HEK293T (cell line): ENCODE measurements around the gene KSR2.

Experiments used
- CTCF ChIA-PET: fragments of 350-600 bp; formaldehyde crosslinking; extraction: SDS; loops from one replicate; lab custom pipeline; 2021; ENCODE audit warnings: antibody characterized with exemption, inconsistent platforms; lab: Yijun Ruan, JAX
- POLR2A ChIA-PET: fragments of 350-600 bp; formaldehyde crosslinking; extraction: SDS; loops from one replicate; lab custom pipeline; 2020; ENCODE audit warnings: antibody characterized with exemption, inconsistent platforms; lab: Yijun Ruan, JAX
- DNase-seq: peaks from one replicate; pipeline ENCODE4 v3.0.0; 2012; ENCODE audit warnings: mixed read lengths; ENCODE audit errors: extremely low spot score
- ARNT ChIP-seq: fragments of 450-650 bp; IDR thresholded peaks from 2 replicates; pipeline ENCODE4 v1.6.1; 2017; ENCODE audit warnings: mild to moderate bottlenecking
- BHLHE40 ChIP-seq: fragments of 450-650 bp; IDR thresholded peaks from 2 replicates; pipeline ENCODE4 v1.6.1; 2016; ENCODE audit warnings: mild to moderate bottlenecking, moderate library complexity, borderline replicate concordance
- CTBP1 ChIP-seq: fragments of 450-650 bp; IDR thresholded peaks from 2 replicates; pipeline ENCODE4 v1.6.1; 2016; ENCODE audit warnings: borderline replicate concordance
- ELF4 ChIP-seq: fragments of 450-650 bp; IDR thresholded peaks from 2 replicates; pipeline ENCODE4 v1.6.1; 2017; ENCODE audit warnings: antibody characterized with exemption
- FOXA1 ChIP-seq: fragments of 450-650 bp; IDR thresholded peaks from 2 replicates; pipeline ENCODE4 v1.6.1; 2016; ENCODE audit warnings: mild to moderate bottlenecking
- FOXK2 ChIP-seq: fragments of 450-650 bp; IDR thresholded peaks from 2 replicates; pipeline ENCODE4 v1.6.1; 2016; ENCODE audit warnings: mild to moderate bottlenecking
- FOXM1 ChIP-seq: fragments of 450-650 bp; IDR thresholded peaks from 2 replicates; pipeline ENCODE4 v1.6.1; 2017; ENCODE audit warnings: mild to moderate bottlenecking, borderline replicate concordance
- HDGF ChIP-seq: fragments of 450-650 bp; IDR thresholded peaks from 2 replicates; pipeline ENCODE4 v1.6.1; 2017; ENCODE audit warnings: antibody characterized with exemption, borderline replicate concordance
- L3MBTL2 ChIP-seq: fragments of 450-650 bp; conservative IDR thresholded peaks from 2 replicates; pipeline ENCODE4 v1.6.1; 2016; ENCODE audit warnings: mild to moderate bottlenecking
- LEF1 ChIP-seq: fragments of 450-650 bp; IDR thresholded peaks from 2 replicates; pipeline ENCODE4 v1.6.1; 2017; ENCODE audit warnings: mild to moderate bottlenecking, borderline replicate concordance
- NFRKB ChIP-seq: fragments of 450-650 bp; IDR thresholded peaks from 2 replicates; pipeline ENCODE4 v1.6.1; 2016; ENCODE audit warnings: mild to moderate bottlenecking, moderate library complexity
- SP1 ChIP-seq: fragments of 450-650 bp; IDR thresholded peaks from 2 replicates; pipeline ENCODE4 v1.6.1; 2017
- SUZ12 ChIP-seq: fragments of 450-650 bp; IDR thresholded peaks from 2 replicates; pipeline ENCODE4 v1.6.1; 2016; ENCODE audit warnings: mild to moderate bottlenecking
- TARDBP ChIP-seq: fragments of 450-650 bp; IDR thresholded peaks from 2 replicates; pipeline ENCODE4 v1.6.1; 2016
- ZNF384 ChIP-seq: fragments of 450-650 bp; IDR thresholded peaks from 2 replicates; pipeline ENCODE4 v1.6.1; 2016
- TF ChIP-seq, protein P1 (sequence below): fragments of 450-650 bp; IDR thresholded peaks from 2 replicates; pipeline ENCODE4 v1.6.1; 2016

Gene KSR2

DNA sequence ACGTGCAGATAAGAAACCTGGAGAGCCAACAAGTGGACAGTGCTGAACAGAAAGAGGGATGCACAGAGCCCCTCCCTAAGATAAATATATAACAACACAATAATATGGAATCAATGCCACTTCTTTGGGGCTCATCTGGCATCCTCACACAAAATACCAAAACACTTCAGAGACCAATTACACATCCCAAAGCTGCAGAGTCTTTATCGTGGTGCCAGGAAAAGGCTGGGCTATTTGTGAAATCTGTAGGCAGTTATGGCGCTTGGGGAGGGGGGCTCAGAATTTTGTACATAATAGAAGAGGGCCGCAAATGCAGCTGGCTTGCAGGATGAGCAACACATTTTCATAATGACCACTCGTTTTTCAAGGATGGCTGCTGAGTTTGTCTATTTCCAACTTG lies 446.9 kb downstream of the KSR2 start:
- CTCF ChIA-PET = no interaction called here
- TF ChIP-seq, protein P1, sequence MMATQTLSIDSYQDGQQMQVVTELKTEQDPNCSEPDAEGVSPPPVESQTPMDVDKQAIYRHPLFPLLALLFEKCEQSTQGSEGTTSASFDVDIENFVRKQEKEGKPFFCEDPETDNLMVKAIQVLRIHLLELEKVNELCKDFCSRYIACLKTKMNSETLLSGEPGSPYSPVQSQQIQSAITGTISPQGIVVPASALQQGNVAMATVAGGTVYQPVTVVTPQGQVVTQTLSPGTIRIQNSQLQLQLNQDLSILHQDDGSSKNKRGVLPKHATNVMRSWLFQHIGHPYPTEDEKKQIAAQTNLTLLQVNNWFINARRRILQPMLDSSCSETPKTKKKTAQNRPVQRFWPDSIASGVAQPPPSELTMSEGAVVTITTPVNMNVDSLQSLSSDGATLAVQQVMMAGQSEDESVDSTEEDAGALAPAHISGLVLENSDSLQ = no peak
- TF ChIP-seq L3MBTL2 = no peak
- no peak for TF ChIP-seq FOXM1
- no peak for TF ChIP-seq NFRKB
- no peak for TF ChIP-seq ARNT
- TF ChIP-seq BHLHE40 = no peak
- TF ChIP-seq ELF4 = no peak
- no peak for TF ChIP-seq SUZ12
- DNase-seq = no peak
- POLR2A ChIA-PET = no interaction called here

DNA sequence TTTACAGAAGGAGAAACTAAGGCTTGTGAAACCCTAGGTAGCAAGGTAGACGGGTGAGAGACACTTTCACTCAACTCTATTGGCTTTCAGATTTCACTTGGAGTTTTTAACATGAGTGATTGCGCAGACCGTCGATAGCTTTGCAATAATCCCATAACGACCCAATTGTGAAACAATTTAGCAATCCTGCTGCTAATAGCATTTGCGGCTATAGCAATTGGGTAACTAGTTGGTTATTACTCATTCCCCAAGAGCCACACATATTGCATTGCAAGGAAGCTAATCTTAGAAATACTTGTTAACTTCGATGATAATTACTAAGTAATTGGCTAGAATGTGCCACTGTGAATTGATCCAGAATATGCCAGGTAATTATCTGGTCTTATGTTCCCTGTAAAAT lies 447.4 kb downstream of the KSR2 start:
- POLR2A ChIA-PET = no interaction called here
- no peak for TF ChIP-seq TARDBP
- no peak for TF ChIP-seq FOXK2
- no peak for TF ChIP-seq NFRKB
- no peak for TF ChIP-seq ZNF384
- CTCF ChIA-PET = no interaction called here
- DNase-seq = no peak

DNA sequence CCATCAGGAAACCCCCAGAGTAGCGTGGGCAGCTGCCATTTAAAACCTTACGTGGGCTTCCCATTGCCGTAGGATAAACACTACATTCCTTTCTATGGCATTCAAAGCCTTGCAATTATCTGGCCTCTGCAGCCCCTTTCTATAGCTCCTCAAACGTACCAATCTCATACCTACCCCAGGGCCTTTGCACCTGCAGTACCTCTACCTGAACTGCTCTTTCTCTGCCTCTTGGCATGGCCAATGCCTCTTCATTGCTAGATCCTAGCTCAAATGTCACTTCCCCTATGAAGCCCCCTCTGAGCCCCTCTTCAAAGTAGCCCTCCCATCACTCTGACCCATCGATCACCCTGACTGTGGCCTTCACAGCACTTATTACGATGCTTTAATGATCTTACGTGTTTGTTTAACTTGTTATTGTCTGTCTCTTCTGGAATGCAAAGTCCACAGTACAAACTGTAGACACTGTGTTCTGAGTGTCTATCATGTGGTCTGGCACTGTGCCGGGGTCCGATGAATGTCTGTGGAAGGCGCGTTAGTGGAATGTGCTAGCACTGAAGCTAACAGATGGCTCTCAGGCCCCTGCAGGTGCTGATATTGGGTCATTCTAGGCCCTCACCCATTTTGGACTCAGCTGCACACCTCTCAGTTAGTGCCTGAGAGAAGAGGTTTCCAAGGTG lies 450.1 kb downstream of the KSR2 start:
- POLR2A ChIA-PET = no interaction called here
- CTCF ChIA-PET = no interaction called here
- no peak for TF ChIP-seq BHLHE40
- TF ChIP-seq ZNF384 = no peak
- TF ChIP-seq SP1 = no peak
- no peak for TF ChIP-seq ARNT
- TF ChIP-seq CTBP1 = no peak
- TF ChIP-seq FOXA1 = no peak
- TF ChIP-seq HDGF = no peak
- TF ChIP-seq LEF1 = no peak
- TF ChIP-seq FOXM1 = no peak
- no peak for TF ChIP-seq NFRKB
- TF ChIP-seq TARDBP = no peak
- no peak for TF ChIP-seq L3MBTL2
- TF ChIP-seq, protein P1 = no peak
- TF ChIP-seq SUZ12 = no peak
- no peak for TF ChIP-seq FOXK2
- DNase-seq = no peak

DNA sequence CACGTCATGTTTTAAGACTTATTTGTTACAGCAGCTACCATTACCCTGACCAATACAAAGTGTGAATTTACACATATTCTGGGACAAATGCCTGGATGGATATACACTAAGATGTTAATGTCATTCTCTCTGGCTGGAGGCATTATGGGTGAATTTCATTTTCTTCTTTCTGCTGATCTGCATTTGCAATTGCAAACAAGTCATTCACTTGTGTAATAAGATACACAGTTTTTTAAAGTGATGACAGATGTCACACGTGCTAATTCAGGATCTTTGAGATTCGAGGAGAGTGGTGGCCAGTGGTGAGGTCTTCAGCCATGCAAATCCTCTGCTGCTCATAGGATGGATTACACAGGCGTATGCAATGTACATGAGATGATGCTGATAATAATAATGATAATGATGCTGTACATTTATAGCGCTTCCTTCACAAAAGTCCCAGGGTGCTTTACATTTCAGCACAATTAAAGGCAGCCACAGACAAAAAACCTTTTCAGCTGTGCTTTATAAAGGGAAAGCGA lies 451.5 kb downstream of the KSR2 start:
- ChIA-PET POLR2A (no interaction called here), CTCF (no interaction called here)
- DNase-seq = no peak
- TF ChIP-seq CTBP1 (no peak), SP1 (no peak), FOXA1 (no peak), FOXK2 (no peak), HDGF (no peak), TARDBP (no peak), SUZ12 (no peak), ELF4 (no peak), ZNF384 (no peak), FOXM1 (no peak), LEF1 (no peak), L3MBTL2 (no peak), NFRKB (no peak), BHLHE40 (no peak), ARNT (no peak)
- TF ChIP-seq, protein P1 = no peak

DNA sequence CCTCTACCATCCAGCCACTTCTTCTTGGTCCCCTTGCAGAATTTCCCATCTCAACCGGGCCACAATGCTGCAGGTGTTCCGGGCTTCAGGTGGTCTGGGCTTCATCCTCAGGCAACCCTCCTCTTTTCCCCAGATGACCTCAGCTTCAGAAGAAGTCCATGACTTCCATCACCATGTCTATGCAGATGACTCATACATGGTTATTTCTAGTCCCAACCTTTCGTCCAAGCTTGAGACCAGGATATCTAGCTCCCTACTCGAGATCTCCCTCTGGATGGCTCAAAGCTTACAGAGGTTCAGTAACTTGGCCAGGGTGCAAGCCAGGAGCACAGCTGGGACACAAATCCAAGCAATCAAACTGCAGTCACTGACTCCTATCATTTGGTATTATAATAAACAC lies 452.8 kb downstream of the KSR2 start:
- CTCF ChIA-PET = interaction anchor here (0.6 kb wide), 1 partner anchor 9 kb away, joined by 3 read pairs; no protein-coding TSS in a partner anchor
- TF ChIP-seq FOXA1 = no peak
- no peak for TF ChIP-seq NFRKB
- no peak for TF ChIP-seq TARDBP
- TF ChIP-seq BHLHE40 = no peak
- no peak for TF ChIP-seq ELF4
- no peak for TF ChIP-seq HDGF
- TF ChIP-seq ZNF384 = no peak
- TF ChIP-seq CTBP1 = no peak
- no peak for TF ChIP-seq ARNT
- TF ChIP-seq FOXM1 = no peak
- no peak for TF ChIP-seq SUZ12
- TF ChIP-seq FOXK2 = no peak
- TF ChIP-seq, protein P1 = no peak
- no peak for TF ChIP-seq L3MBTL2
- TF ChIP-seq LEF1 = no peak
- TF ChIP-seq SP1 = no peak
- no peak for DNase-seq
- POLR2A ChIA-PET = no interaction called here

DNA sequence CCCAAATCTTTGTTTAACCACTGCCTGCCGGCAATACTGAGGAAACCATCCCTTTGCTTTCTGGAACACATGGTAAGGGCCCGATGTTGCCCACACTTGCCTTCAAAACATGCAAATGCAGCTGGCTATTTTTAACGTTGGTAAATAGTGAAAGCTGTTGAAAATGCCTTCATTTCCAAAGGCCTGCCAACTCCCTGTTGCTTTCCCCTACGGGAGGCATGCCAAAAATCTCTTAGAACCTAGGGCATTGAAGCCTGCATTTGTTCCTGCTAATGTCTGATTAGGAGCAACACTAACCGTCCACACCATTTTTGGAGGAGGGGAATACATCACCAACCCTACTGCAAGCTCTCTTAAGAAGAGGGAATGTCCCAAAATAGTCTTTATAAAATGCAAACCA lies 454.8 kb downstream of the KSR2 start:
- ChIA-PET CTCF (interaction anchor here (0.7 kb wide), 1 partner anchor 147 kb away, joined by 4 read pairs; no protein-coding TSS in a partner anchor), POLR2A (no interaction called here)
- DNase-seq = no peak
- TF ChIP-seq L3MBTL2 (no peak), ELF4 (no peak)
